DLD1 (cell line): ENCODE results near the gene KRT7.

ENCODE experiments used
- in situ Hi-C: cut with HindIII; loops from 2 replicates; pipeline ENCODE4 v1.10.0; 2017; ENCODE audit warnings: low sequenced_read_pairs

The KRT7 gene

DNA sequence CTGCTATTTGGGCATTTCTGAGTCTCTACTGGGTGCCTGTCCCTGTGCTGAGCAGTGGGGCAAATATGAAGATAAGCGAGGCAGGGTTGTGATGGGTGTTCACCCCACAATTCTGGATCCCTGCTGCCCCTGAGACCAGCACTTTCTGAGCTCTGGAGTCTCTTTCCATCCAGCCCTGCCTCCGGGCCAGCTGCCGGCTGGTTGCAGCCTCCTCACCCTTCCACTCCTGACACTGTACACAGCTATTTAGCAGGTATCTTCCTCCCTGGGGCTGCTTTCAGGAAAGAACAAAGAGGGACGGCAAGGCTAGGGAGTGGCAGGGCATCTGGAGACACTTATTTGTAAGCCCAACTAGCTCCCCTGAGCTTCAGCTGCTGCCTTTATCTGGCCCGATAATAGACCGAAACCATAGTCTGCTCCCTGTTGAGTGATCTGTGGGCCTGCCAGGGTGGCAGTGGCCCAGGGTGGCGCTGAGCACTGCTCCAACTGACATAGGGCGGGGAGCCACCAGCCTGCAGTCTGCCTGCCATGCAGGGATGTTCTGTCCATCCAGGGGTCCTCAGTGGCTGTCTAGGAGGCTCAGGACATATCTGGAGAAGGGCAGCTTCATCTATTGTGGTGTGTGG lies 33.6 kb upstream of the KRT7 start:
- in situ Hi-C loops: no loop called here

DNA sequence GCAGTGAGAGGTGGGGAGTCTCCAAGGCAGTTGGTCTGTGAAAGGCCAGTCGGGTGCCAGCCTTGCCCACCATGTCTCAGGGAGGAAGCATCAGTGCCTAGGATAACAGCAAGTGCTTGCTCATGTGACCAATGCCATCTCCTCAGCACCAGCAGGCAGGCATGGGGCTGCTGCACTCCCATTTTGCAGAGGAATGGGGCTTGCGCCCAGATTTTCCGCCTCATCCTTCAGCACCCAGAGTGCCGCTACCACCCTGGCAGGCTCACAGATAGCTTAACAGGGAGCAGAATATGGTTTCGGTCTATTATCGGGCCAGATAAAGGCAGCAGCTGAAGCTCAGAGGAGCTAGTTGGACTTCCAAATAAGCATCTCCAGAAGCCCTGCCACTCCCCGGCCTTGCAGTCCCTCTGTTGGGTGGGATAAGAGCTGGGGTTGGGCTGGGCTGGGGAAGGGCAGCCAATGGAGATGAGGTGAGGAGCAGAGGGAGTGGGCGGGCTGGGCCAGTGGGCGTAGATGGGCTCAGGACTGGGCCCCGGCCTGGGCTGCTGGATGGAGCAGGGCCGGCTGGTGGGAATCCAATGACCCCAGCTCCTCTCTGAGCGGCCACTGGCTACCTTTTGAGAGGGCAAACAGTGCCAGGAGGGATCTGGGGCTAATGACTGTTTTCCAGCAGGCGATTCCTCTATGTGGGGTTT lies 32.8 kb upstream of the KRT7 start:
- in situ Hi-C loops: no loop called here

DNA sequence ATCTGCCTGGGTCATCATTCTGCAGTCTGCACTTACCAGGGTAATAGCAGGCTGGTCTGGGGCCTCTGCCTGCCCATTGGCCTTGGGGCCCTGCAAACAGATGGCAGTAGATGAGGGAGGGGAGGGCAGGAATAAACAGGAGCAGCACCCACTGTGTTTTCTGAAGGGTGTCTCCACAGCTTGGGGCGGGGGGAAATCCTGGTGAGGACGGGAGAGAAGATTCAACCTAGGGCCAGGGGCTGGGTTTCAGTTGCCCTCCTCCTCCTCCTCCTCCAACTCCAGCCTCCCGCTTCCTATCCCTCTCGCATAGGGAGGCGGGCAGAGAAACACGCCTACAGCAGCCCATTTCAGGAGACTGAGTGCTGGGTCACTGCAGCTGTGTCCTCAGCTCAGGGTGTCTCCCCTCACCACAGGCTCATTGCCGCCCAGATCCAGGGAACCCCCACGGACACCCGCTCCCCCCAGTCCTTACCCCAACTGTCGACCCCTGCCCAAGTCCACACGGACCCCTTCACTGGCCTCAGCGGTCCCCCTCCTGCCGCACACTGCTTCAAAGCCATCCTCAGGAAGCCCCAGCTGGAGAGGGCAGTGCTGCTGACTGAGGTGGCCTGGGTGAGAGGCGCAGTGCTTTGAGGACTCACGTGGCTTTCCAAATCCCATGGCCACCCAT lies 32.1 kb upstream of the KRT7 start:
- in situ Hi-C loops: no loop called here

DNA sequence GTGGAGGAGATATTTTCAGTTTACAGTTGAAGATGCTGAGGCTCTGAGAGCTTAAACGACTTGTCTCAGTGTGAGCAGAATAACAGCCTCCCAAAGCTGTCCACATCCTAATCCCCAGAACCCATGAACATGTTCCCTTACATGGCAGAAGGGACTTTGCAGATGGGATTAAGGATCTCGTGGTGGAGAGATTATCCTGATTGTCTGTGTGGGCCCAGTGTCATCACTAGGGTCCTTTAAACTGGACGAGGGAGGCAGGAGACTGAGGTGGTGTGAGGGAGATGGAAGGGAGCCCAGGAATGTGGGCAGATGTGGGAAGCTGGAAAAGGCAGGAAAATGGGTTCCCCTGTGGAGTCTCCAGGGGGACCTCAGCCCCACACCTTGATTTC lies 31.6 kb upstream of the KRT7 start:
- in situ Hi-C loops: no loop called here

DNA sequence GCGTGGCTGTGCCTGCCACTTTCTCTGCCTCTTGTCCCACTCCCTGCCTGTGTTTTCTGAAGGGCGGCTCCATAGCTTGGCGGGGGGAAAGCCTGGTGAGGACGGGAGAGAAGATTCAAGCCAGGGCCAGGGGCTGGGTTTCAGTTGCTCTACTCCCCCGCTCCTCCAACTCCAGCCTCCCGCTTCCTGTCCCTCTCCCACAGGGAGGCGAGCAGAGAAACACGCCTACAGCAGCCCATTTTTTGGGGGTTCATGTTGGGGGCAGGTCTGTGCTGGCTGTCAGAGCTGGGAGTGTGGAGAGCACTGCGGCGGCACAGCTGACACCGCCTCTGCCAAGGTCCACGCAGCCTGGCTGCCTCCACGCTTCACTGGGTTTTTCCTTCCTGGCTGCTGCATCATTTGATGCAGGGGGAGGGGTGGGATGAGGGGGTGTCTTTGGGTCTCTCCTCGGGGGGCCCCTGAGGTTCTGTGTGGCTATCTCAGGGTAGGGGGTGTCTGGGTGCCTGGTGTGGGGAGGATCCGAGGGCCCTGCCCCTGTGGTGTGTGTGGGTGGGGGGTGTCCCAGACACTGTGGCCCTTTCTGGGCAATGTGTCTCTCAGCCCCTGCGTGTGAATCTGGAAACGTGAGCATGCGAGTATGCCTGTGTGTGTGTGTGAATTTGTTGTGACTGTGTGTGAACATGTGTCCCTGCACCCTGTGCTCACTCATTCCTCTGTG lies 30.5 kb upstream of the KRT7 start:
- in situ Hi-C loops: no loop called here

DNA sequence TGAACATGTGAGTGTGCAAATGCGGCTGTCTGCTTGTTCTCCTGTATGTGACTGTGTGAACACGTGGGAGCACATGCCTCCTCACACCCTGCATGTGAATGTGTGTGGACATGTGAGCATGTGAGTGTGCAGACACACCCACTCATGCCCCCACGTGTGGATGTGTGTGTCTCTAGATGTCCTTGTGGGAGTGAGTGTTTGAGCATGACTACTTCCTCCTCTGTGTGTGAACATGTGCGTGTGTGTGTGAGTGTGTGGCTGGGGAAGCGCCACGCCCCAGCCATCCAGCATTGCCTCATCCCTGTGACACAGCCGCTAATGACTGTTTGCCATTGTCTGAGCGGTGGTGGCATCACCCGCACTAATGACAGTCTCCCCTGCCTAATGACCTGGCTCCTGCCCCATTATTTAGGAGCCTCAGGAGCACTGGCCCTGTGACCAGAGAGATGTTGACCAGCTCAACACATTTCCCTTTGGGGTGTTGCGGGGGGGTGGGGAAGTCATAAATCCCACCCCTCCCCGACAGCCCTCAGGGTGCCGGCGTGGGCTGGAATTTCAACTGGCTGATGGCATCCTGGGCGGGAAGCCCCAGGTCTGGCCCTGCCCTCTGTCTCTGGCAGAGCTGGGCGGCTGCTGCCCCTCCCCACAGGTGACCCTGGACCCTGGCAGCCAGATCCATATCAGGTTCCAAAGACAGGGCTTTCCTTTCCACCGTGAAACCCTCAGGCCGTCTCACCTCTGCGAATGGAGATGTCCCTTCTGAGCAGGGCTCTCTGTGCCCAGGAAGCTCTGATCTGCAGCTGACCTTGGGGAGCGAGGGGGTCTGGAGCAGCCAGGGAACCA lies 29.7 kb upstream of the KRT7 start:
- in situ Hi-C loops: no loop called here

DNA sequence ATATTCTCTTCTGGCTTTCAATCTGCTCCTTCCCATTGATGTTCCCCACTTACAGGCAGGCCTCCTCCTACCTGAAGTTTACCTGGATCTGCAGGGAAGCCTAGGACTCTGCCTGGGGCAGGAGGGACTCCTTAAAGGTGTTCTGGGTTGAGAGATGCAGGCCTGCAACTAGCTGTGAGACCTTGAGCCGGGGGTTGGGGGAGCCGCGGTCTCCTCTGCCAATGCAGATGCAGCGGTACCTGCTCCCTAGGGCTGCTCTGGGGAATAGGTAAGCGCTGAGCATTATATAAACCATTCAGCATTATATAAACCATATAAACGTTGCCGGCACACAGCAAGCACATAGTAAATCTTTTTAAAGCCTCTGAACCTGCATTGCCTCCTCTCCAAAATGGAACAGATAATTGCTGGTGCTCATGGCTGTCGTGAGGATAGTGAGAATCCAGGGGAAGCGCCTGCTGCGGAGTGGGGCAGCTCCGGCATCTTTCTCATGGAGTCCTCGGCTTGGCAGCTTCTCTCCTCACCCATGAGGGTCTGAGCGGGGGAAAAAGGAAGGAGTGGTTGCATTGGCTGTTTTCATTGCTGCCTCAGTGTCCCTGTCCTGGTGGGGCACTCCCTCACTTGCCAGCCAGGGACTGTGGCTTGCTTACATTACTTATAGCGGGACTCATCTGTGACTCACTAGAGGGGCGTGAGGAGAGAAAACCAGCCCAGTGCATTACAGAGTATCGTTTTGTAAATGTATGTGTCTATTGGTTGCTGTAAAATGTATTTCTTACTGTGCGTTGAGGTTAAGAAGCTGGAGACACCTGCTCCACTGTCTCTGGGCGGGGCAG lies 28.7 kb upstream of the KRT7 start:
- in situ Hi-C loops: no loop called here

DNA sequence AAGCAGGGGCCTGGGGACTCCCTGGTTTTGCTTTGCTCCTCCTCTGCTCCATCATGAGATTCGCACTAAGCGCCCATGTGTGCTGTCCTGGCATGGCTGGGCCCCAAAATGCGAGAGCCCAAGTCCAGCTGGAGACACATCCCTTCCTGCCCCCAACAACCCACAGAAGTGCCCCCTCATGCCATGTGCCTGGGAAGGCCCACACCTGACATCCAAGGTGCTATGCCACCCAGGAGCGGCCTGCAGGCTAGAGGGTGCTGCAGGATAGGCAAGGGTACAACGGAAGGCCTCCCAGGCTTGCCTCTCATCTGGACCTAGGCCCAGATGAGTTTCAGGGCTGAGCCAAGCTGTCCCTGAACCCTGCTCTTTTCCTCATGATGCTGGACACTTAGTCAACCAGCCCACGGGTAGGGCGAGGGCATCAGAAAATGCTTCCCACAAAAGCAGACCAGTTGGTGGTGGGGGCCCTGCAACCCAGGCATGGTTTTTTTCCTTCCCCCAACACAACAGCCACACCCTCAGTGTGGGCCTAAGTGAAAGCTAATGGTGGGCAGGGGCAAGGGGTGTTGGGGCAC lies 28.0 kb upstream of the KRT7 start:
- in situ Hi-C loops: no loop called here

DNA sequence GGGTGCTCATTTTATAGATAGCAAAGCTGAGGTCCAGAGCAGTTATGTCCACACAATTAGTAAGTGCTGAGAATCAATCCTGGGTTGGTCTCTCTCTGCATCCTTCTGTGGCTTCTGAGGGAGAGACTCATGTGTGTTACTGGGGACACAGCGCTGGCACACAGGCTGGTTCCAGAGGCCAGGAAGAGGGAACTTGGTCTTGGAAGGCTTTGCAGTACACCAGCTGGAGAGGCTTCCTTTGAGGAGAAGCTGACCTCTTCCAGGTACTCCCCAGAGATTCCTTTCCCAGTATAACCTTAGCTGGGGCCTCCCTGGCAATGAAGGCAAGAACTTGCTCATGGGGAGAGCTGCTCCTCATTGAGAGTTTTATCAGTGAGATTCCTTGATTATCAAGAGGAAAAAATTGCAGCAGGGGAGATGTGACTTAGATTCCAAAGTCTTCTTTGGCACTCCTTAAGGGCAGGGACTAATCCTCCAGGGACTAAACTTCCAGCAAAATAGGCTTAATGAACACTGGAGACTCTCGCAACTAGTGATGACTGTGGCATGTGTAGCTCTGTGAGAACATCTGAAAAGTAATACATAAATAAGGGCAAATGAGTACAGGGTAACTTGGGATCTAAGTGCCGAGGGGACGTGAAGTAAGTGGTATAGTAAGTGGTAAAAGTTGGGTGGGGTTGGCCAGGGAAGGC lies 27.3 kb upstream of the KRT7 start:
- in situ Hi-C loops: no loop called here

DNA sequence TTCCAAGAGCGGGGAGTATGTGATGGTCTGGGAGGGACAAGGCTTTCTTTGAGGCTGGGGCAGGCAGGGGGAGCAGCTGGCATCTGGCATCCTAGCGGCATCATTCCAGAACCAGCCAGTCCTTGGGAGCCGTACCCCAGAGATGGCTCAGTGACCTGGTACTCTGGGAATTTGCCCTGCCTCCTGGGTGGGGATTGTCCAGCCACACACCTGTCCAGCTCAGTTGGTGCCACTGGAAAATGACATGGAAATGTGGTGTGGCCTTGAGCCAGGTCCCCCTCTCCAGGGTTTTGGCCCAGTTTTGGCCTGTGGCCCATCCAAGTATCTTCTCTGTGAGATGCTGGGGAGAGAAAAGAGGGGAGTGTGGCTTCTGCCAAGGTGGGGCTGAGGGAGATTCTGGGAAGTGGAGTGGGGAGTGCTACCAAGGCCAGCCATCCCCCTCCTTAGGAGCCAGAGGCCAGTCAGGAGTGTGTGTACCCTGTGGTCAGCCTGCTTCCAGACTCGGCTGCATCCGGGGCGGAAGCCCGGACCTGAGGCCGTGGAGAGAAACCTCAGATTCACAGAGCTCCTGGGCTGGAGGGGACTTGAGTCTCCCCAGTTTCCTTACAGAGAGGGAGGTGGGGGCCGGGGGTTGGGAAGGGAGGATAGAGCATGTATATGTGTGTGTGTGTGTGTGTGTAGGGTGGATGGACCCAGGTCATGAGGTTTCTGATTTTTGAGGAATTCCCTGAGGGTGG lies 26.6 kb upstream of the KRT7 start:
- in situ Hi-C loops: no loop called here

DNA sequence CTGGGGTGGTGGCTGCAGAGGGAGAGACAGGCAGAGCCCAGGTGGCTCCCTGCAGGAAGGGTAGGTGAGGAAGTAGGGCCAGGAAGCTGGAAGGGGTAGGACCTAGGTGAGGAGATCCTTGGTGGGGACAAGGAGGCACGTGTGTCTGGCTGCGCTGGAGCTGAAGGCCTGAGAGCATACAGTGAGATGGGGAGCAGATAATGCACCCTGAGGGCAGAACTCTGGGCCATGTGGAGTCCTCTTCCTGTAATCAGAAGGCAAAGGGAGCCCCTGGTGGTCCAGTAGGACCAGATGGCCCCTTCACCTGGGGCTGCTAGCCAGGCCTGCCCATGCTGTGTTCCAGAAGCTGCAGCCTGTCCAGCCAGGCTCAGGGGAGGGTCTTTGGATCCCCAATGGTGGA lies 25.9 kb upstream of the KRT7 start:
- in situ Hi-C loops: no loop called here

DNA sequence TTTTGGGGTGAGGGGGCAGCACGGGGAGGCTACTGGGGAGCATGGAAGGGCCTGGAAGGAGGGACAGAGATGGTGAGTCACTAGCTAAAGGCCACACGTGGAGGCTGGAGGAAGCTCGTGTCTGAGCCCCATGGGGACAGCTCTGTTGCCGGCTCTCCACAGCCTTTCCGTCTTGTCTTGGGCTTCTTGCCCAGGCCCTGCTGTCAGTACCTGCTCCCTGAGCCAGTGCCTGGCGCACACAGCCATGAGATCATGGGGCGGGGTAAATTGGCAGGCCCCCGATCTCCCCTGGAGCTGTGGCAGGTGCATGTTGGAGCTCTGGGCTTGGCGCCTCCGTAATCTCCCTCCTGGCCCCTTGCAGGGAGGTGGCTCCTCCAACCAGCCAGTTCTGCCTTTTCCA lies 25.1 kb upstream of the KRT7 start:
- in situ Hi-C loops: no loop called here

DNA sequence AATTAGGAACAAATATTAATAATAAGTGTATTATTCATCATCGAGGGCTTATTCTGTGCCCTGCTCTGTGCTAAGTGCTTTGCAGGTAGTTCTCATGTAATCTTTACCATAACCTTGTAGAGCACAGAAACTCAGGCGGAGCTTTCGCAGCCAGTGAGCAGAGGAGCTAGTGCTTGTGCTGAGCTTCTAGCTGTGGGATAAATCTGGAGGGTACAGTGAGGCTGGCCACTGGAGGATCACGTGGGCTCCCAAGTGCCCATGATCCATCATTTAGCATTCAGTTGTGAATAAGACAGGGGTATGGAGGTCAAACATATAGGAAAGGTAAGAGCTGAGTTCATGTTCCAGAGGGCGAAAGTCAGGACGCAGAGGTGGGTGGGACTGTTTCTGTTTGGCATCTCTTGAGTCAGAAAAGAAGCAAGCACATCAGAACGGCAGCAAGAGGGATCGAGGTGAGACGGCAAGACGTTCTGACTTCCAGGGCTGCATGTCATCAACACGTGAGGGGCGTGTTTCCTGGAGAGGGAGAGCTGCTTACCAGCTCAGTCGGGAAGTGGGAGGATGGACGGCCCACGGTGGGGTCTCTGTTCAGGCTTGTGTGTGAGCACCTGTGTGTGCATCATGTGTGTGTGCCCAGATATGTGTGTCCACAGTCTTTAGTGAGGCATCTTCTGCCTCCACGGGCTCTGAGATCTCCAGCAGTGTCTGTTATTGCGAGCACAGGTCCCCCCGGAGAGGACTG lies 24.4 kb upstream of the KRT7 start:
- in situ Hi-C loops: no loop called here

DNA sequence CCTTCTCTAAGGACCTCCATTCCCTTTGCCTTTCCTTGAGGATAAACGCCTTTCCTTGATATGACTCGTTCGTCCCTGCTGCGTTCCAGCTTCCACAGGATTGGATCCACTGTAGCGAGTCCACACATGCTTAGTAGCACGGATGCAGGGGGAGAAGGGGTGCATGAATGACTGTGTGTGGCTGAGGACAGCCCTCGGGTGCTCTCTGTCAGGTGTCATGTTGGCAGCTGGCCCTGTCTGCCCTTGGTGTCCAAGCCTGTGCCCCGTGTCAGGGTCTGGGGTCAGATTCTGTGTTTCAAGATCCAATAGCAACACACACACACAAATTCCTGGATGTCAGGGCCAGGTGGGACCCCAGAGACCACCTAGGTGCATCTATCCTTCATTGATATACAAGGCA lies 23.7 kb upstream of the KRT7 start:
- in situ Hi-C loops: no loop called here

DNA sequence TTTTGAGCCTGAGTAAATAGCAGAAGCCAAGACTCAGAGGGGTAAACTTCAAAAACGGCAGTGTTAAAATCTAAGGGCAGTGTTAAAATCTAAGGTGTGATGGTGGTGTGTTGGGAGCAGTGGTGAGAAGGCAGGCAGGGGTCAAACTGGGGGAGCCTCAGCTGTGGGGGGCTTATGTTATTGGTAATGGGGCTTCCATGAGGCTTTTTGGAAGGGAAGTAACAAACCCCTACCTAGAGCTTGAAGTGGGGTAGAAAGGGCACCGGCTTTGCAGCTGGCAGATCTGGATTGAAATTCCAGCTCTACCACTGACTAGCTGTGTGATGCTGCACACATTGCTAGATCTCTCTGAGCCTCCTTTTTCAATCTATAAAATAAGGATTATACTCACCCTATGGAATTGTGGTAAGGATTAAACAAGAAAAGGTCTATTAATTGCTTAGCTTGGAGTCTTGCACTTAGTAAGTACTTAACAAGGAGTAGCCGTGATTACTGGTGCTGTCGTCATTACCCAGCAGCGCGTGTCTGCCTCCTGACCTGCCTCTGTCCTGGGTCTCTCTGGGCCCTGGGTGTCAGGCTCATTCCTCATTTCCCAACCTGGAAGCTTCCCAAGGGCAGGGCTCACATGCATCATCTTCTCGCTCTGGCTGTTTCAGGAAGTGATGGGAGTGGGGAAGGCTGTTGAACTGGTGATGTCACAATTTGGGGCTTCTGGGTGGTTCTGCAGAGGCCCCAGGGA lies 22.7 kb upstream of the KRT7 start:
- in situ Hi-C loops: loop anchor here (10.0 kb wide), 1 partner anchor 74 kb away; no protein-coding TSS in a partner anchor

DNA sequence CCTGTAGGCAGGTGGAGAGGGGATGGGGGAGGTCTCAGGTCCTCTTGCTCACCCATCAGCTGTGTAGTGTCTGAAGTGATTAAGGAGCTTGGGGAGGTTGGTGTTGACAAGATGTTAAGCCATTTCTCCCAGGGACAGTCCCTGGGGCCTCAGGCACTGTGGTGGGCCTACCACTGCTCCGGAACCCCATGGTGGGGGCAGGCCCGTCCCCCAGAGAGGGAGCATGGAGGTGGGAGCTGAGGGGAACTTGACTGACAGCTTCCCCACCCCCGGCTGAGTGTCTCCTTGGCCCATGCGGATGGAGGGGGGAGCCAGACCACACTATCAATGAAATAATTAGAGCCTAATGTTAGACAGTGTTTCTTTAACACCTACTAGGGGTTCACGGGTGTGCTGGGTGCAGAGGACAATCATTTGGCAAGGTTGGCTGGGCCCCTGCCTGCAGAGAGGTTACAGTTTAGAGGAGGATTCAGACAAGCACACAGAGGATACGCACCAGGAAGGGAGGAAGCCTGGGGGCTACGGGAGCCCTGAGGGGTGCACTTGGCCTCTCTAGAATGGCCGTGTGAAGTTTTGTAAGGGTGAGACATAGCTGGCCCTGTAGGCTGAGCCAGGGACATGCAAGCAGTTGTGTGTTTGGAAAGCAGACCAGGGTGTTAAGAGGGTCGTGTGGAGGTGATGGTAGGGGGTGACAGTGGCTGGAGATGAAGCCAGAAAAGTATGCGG lies 22.0 kb upstream of the KRT7 start:
- in situ Hi-C loops: loop anchor here (10.0 kb wide), 1 partner anchor 74 kb away; no protein-coding TSS in a partner anchor
